HK-2 (cell line): Measurements from ENCODE around the gene CAPZA2.
A peak's percentile ranks its signal among the peaks of the same experiment; 100 is the strongest.
"Not testable (repeated sequence)": the region's sequence is repeated elsewhere in the genome, so short reads cannot be mapped to it uniquely, and the experiment has no call there.

Experiments used
- DNase-seq: peaks from one replicate; pipeline ENCODE4 v3.0.0-alpha.2; 2018; ENCODE audit not compliant: unreplicated experiment

CAPZA2 gene

DNA sequence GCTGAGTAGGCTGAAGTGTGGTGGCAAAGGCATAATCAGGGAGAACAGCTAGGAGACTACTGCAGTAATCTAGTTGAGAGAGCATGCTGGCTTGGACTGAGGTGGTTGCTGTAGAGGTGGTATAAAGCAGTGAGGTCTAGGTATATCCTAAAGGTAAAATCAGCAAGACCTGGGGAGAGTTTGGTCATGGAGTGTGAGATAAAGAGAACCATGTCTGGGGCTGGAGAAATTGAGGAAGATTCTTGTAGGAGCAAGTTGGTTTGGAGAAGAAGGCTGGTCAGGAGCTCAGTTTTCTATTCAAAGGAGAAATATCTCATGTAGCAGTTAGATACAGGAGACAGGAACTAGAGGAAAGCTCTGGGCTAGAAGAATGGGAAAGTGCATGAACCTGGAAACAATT is 58.0 kb downstream of the CAPZA2 start:
- no peak for DNase-seq

DNA sequence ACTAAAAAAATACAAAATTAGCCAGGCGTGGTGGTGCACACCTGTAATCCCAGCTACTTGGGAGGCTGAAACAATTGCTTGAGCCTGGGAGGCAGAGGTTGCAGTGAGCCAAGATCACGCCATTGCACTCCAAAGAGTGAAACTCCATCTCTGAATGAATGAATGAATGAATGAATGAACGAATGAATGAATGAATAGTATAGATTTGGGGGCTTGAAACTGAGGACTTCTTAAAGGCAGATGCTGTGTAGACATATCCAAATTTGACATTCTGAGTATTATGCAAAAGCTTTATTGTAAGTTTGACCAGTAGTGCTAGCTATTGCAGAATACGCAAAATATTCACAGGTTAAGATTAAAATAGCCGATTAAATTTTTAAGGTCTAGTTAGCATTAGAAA is 60.2 kb downstream of the CAPZA2 start:
- no peak for DNase-seq

GRCh38 chr7:116924741-116925140 is 62.4 kb downstream of the CAPZA2 start:
- DNase-seq, result no peak

GRCh38 chr7:116929021-116929420 is 66.6 kb downstream of the CAPZA2 start:
- no peak for DNase-seq

DNA sequence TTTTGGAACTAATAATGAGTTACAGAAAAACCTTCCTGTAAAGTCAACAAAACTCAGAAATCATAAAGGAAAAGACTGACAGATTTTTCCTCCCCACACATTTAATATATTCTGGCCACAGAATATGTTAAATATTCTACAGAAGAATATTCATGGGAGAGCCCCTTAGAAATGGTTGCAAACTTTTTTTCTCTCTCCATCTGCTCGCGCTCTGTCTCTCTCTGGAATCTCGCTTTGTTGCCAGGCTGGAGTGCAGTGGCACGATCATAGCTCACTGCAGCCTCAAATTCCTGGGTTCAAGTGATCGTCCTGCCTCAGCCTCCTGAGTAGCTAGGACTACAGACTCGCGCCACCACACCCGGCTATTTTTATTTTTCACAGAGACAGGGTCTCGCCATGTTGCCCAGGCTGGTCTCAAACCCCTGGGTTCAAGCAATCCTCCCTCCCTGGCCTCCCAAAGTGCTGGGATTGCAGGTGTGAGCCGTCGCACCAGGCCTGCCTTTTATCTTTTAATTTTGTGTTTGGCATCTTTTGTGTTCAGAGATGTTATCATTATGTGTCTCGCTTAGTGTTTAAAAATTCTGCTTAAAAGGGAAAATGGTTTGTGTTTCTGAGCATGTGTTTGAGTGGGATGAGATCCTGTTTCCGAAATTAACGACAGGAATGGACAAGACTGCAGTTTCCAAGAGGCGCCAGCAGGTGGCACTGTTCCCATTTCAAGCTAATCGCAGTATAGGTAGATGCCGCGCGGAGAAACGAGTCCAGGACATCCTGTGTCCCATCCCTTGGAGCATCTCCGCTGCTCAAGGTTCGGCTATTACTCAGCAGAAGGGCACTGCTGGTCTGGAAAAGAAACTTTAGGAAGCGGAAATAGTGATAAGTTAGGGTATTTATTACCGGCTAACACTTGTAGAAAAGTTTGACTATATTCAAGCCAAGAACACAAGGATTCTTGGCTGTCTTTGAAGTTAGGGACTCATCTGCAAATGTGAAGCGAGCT is 67.8 kb downstream of the CAPZA2 start:
- peak; percentile 85 for DNase-seq

DNA sequence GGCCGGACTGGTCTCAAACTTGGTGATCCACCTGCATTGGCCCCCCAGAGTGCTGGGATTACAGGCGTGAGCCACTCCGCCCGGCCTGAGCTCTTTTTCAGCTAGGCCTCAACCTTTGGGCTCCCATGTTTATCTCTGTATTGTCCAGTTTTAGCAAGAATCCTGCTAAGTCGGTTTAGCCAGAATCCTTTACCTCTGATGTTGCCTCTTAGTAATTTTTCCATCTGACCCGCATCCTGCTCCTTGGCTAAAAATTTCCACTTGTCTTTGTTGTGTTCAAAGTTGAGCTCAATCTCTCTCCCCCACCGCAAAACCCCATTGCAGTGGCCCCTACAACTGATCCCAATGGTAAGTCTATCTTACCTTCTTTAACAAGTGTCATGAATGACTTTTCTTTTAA is 70.2 kb downstream of the CAPZA2 start:
- no peak for DNase-seq

DNA sequence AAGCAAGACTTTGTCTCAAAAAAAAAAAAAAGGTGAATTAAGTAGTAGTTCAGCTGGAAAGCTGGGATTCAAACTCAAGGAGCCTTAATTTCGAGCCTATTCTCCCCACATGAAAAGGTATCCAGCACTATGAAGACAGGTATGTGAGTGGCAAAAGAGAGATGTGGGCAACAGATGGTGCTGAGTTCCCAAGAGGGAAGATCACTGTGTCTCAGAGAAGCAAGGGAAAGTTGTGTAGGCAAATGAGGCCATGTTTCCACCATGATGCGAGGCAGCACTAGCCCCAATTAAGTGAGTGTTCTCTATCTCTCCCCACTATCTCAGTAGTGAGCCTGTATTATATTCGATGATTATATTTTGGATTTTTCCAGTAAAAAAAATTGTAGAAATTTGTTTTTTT is 71.1 kb downstream of the CAPZA2 start:
- no peak for DNase-seq

GRCh38 chr7:116934580-116934979 is 72.2 kb downstream of the CAPZA2 start:
- DNase-seq, result no peak

DNA sequence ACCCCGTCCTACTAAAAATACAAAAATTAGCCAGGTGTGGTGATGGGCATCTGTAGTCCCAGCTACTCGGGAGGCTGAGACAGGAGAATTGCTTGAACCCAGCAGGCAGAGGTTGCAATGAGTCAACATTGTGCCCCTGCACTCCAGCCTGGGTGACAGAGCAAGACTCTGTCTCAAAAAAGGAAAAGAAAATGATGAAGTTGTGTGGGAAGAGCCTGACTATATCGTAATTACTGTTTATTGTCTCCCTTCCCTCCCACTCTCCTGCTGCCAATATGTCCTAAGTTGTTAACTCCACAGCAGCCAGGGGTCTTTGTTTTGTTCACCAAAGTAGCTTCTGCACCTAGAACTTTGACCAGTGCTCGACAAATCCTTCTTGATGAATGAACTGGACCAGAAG is 74.5 kb downstream of the CAPZA2 start:
- DNase-seq, result not testable (repeated sequence)

DNA sequence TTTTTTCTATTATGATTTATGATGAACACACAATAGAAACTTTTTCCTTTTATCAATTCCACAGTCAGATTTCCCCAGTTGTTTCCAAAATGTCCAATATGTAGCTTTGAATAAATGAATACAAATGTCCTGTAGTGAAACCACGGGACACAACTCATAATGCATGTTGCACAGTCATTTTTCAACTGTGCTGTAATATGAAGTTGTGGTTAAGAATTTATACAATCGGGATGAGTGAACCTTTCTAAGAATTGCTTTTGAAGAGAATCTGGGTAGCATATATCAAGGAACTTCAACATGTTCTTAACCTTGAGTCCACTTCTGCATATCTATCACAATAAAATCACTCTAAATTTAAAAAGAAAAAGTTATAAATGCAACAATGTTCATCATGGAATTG is 76.3 kb downstream of the CAPZA2 start:
- no peak for DNase-seq

- no peak for DNase-seq
These were observed 78.4 kb downstream of the CAPZA2 start for GRCh38 chr7:116940689-116941370.

GRCh38 chr7:116942504-116942903 is 80.1 kb downstream of the CAPZA2 start:
- no peak for DNase-seq

DNA sequence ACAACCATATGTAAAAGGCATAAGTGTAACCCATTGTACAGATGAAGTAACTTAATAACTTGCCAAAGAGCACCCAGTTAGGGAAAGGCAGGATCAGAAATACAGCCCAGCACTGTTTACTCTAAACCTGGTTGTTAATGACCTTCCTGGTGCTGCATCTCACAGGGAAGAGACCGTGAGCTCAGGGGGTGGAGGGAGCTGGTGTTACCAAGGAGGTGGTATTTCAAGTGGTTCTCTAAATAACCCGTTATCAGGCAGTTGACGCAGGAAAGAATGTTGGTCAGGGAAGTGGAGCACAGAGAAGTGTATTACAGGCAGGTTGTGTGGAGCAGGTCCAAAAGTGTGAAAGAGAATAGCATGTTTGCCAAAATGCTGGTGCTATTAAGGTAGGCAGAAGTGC is 86.5 kb downstream of the CAPZA2 start:
- no peak for DNase-seq

- no peak for DNase-seq
These were observed 87.8 kb downstream of the CAPZA2 start for GRCh38 chr7:116949941-116950801.

GRCh38 chr7:116950889-116951351 is 88.5 kb downstream of the CAPZA2 start:
- no peak for DNase-seq

GRCh38 chr7:116951366-116952292 is 89.2 kb downstream of the CAPZA2 start:
- DNase-seq, result no peak

GRCh38 chr7:116952635-116953371 is 90.4 kb downstream of the CAPZA2 start:
- no peak for DNase-seq

DNA sequence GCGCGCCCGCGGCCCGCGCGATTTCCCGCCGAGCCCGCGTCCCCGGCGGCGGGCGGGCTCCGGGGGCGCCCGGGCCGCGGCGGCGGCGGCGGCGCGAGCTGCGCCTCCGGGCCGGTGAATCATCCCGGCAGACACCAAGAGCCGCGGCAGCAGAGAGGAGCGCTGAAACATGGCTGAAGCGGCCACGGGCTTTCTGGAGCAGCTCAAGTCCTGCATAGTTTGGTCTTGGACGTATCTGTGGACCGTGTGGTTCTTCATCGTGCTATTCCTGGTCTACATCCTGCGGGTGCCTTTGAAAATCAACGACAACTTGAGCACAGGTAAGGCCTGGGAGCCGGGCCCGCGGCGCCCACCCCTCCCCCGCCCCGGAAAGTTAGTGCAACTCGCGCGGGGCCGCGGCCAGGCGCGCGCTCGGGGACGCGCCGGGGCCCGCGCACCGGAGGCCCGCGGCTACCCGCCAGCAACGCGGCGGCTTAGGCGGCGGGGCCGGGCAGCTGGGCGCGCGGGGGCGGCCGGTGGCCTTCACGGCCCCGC is 91.1 kb downstream of the CAPZA2 start, which contains the start of gene ST7:
Gene ST7, plus strand, starts transcription at position 130 of the 534 bp plus-strand sequence. Its CDS starts 40 bp downstream, at position 170.
- peak; percentile 68 for DNase-seq
